Measurements from ENCODE around the gene ASAP2. TPM values are rescaled to one million over a fixed set of nuclear protein-coding genes. Genes with fewer than 3 reads are reported as not detected.

ASAP2 gene
- total RNA-seq, 3 donors from 2014 or later, result 50.4 to 84.1 (median 50.5) TPM

DNA sequence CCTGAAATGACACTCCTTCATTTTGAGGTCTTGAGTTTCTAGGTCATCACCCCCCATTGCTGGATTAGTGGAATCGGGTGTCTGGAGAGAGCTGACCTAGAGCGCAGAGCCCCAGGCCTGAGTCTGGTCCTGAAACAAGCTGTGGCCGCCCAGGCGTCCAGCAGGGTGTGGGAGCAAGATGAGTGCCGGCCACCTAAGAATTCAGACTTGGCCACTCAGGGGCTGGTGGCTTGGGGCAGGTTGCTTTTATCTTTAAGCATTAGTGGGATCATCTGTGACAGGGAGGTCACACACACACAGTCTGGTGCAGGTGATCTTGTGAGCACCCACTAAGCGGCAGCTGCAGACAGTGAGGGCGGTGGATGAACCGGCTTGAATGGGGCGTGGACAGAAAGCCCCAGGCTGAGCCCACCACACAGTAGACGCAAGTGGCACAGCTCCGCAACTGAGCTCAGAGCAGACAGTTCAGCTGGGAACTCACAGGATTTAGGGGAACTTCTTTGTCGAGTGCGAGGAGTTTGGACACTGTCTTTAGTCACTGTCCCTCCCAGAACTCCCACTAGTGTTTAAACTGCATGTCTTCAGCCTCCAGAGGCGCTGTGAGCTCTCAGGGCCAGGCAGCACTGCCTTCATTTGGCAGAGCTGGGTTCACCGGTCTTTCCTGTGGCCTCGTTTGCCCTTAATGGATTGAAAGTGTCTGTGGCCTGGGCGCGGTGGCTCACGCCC lies 195.2 kb downstream of the ASAP2 start:
- intact Hi-C loops (cut with DNase I, micrococcal nuclease), result no loop called here
- DNase-seq, result no peak
- TF ChIP-seq CTCF (IDR thresholded peaks at IDR 0.05), result no peak
- H3K36me3 ChIP-seq (ENCODE audit: low read depth), result no peaks in the 10 kb centered on the region
- H3K4me1 ChIP-seq (ENCODE audit: low read depth), result no peaks in the 10 kb centered on the region
- ATAC-seq, result no peak
- H3K9me3 ChIP-seq, result no peaks in the 10 kb centered on the region
- no peak overlapping the region for H3K4me3 ChIP-seq

- no peak for TF ChIP-seq CTCF (IDR thresholded peaks at IDR 0.05)
- ATAC-seq (peak; percentile 53), DNase-seq (no peak)
- intact Hi-C loops (cut with DNase I, micrococcal nuclease), result no loop called here
- Histone ChIP-seq H3K4me1 (ENCODE audit: low read depth) (no peaks in the 10 kb centered on the region), H3K9me3 (no peaks in the 10 kb centered on the region), H3K36me3 (ENCODE audit: low read depth) (no peaks in the 10 kb centered on the region), H3K4me3 (no peak overlapping the region)
Observed at GRCh38 chr2:9403924-9404323, 197.3 kb downstream of the ASAP2 start.

- no peak for DNase-seq
- no peak for ATAC-seq
- H3K9me3 ChIP-seq, result no peaks in the 10 kb centered on the region
- TF ChIP-seq CTCF (IDR thresholded peaks at IDR 0.05), result no peak
- intact Hi-C loops (cut with DNase I, micrococcal nuclease), result no loop called here
- H3K4me1 ChIP-seq (ENCODE audit: low read depth), result no peaks in the 10 kb centered on the region
- no peaks in the 10 kb centered on the region for H3K36me3 ChIP-seq (ENCODE audit: low read depth)
- no peak overlapping the region for H3K4me3 ChIP-seq
Observed at GRCh38 chr2:9404451-9404850, 197.8 kb downstream of the ASAP2 start.

GRCh38 chr2:9405636-9406035 lies 199.0 kb downstream of the ASAP2 start:
- no peaks in the 10 kb centered on the region for H3K36me3 ChIP-seq (ENCODE audit: low read depth)
- intact Hi-C loops (cut with DNase I, micrococcal nuclease), result no loop called here

DNA sequence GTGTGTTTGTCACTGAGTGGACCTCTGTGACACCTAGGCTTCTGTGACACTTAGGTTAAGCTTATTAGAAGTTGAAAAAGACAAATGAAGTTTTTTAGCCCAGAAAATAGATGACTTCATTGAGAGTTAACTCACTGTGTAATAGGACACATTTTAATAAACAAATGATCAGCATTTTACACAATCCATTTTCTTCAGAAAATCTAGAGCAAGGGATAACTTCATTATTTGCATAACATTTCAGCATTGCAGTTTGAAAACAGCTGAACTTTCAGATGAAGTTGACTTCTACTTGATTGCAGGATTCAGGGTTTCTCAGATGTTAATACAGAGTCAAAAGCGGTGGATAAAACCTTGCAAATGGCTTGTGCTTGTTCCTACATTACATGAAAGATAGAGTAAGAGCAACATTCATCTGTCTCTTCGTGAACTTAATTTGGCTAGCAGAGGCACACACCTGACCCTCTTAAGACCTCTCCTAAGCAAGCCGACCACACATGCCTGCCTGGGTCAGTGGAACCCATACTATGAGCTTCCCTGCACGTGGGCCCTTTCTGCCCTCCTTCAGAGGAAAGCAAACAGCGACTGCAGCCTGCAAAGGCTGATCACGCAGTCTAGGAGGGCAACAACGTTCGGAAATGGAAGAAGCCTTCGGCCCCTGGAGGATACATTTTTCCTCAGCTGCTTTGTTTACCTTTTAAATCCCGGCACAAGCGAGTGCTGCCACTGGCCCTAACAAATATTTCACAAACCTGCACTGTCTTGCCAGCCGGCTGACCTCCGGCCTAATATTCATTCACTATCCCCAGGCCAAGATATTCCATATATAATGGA lies 200.1 kb downstream of the ASAP2 start:
- ATAC-seq (no peak), DNase-seq (no peak)
- Histone ChIP-seq H3K4me1 (ENCODE audit: low read depth) (no peaks in the 10 kb centered on the region), H3K4me3 (no peak overlapping the region), H3K9me3 (no peaks in the 10 kb centered on the region), H3K36me3 (ENCODE audit: low read depth) (no peaks in the 10 kb centered on the region)
- no peak for TF ChIP-seq CTCF (IDR thresholded peaks at IDR 0.05)
- intact Hi-C loops (cut with DNase I, micrococcal nuclease), result no loop called here

More at GRCh38 chr2:9405636-9406035, 199.0 kb downstream of the ASAP2 start:
- H3K4me3 ChIP-seq, result no peak overlapping the region
- no peaks in the 10 kb centered on the region for H3K4me1 ChIP-seq (ENCODE audit: low read depth)
- no peak for TF ChIP-seq CTCF (IDR thresholded peaks at IDR 0.05)
- no peaks in the 10 kb centered on the region for H3K9me3 ChIP-seq
- DNase-seq (no peak), ATAC-seq (no peak)

Data from mucosa of descending colon (tissue), 3 donors.